ENCODE results near the gene CHI3L2.
A peak's percentile ranks its signal among the peaks of the same experiment; 100 is the strongest.

Gene CHI3L2, protein sequence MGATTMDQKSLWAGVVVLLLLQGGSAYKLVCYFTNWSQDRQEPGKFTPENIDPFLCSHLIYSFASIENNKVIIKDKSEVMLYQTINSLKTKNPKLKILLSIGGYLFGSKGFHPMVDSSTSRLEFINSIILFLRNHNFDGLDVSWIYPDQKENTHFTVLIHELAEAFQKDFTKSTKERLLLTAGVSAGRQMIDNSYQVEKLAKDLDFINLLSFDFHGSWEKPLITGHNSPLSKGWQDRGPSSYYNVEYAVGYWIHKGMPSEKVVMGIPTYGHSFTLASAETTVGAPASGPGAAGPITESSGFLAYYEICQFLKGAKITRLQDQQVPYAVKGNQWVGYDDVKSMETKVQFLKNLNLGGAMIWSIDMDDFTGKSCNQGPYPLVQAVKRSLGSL

DNA sequence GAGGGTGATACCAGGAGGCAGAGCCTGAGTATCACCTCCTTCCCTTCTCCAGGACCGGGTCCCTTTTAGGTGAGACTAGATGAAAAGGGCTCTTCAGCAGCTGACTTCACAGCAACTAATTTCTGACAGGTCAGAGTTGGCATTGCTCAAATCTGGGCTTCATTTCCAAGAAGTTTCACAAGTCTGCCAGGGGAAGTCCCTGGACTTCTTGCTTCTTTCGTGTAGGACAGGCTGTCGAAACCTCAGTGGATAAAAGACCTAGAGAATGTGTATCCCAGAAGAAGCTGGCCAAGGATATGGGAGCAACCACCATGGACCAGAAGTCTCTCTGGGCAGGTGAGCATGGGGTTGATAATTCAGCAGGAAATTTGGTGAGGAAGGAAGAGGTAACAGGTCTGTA is at the start of gene CHI3L2:
TSS of gene CHI3L2 (plus strand) at position 280 of the 400 bp plus-strand sequence. CDS start at position 297, 17 bp downstream.
- DNase-seq (ENCODE audit: insufficient read length, low spot score) (no peak), FAIRE-seq (no peak)
- no peak for TF ChIP-seq POLR2A (IDR thresholded peaks at IDR 0.05; ENCODE audit: low read depth, low read length)

DNA sequence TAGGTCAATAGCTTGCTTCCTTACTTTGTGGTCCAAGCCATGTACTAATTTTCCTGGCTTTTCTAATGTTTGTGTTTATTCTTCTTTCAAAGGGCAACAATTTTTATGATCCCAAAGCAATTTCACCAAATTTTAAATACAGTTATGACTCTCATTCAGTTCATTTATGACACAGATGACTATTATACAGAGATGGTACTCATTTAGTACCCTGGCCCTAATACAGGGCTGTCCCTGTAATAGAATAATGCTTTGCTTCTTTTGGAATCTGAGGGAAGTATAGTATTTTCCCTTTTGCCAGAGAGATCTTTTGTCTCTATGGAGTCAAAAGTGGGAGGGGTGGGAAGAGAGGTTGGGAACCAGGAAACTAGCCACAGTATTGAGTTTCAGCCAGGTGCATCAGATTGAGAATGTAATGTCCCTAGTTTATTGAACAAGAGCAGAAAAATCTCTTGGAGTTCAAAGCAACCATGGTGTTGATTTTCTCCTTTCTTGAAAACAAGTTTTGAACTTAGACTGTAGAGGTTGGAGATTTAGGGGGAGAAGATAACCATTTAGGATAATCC is 47.5 kb upstream of the CHI3L2 start:
- no peak for FAIRE-seq

DNA sequence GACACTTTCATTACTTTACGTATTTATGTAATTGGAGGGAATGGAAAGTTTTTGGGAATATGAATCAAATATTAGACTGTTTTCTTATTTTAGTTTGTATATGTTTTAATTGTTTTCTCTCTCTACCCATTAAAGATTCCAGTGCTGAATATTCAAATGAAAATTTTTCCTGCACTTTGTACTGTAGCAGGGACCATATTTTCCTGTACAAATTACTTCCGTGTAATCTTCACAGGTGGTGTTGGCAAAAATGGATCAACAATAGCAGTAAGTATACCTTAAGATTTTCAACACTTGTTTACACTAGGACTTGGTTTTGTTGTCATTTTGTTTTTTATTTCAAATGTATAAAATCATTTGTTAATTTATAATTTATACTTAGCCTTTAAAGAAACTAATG is 45.5 kb upstream of the CHI3L2 start:
- DNase-seq (ENCODE audit: insufficient read length, low spot score), result no peak
- FAIRE-seq, result no peak
- TF ChIP-seq POLR2A (IDR thresholded peaks at IDR 0.05; ENCODE audit: low read depth, low read length), result no peak

More for the DNA sequence above, 47.5 kb upstream of the CHI3L2 start:
- no peak for TF ChIP-seq POLR2A (IDR thresholded peaks at IDR 0.05; ENCODE audit: low read depth, low read length)
- DNase-seq (ENCODE audit: insufficient read length, low spot score), result no peak

DNA sequence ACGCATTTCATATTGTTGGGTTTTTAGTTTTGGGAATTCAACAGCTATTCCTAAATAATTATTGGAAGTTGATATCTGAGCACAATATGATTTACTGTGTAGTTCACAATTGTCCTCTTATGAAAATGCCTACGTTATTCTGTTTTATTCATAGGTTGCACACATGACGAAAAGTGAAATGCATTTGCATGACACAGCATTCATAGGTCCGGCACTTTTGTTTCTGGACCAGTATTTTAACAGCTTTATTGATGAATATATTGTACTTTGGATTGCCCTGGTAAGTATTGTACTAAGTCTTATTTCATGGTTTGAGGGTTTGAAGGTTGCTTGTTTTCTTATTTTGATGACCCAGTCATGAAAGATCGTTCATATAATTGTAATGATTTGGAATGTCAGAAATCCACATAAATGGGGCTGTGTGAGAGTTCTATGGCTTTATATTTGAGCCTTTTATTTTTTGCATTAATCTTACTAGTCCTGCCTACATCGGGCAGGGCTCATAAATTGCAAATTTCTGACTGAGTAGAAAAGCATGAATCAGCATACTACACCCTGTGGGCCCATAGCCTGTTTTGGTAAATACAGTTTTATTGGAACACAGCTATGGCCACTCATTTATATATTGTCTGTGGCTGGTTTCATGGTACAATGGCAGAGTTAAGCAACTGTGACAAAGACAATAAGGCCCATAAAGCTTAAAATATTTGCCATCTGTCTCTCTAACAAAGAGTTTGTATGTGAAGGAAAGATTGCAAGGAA is 44.0 kb upstream of the CHI3L2 start:
- no peak for TF ChIP-seq POLR2A (IDR thresholded peaks at IDR 0.05; ENCODE audit: low read depth, low read length)
- FAIRE-seq (no peak), DNase-seq (ENCODE audit: insufficient read length, low spot score) (no peak)

DNA sequence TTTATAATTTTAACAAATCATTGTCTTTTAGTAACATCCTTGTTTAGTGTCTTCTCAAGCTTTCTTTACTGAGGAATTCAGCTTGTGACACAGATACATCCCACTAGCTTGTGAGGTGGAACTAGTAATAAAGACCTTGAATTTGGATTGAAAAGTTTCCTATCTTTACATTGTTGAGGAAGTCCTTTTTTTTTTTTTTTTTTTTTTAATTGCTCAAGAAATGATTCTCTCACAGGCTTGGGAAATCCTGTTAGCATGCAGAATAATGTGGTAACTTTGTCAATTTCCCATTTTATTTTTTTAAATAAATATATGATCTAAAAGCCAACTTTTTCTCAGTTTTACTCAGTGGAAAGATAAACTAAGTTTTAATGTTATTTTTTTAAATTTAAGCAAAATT is 42.9 kb upstream of the CHI3L2 start:
- FAIRE-seq (no peak), DNase-seq (ENCODE audit: insufficient read length, low spot score) (no peak)
- TF ChIP-seq POLR2A (IDR thresholded peaks at IDR 0.05; ENCODE audit: low read depth, low read length), result no peak

DNA sequence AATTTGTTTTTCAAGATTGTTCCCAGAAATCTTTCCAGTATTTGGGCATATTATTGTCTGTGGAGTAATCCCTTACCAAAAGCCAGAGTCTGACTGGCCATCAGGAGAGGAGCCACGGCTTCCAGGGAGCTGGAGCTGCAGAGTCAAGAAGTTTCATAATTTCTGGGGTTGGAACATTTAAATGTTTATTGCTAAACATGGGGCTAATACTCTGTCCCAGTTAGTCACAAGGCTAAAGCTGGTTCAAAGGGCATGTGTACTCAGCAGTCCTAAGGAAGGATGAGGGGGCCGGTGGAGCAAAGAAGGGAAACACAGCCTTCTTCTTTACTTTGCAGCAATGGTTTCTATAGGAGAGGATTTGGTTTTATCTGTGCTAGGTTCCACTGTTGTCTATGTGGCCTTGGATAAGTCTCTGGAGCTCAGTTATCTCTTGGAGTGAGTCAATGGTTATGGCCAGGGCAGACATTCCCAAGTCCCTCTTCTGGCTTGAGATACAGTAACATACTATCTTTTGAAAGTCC is 36.5 kb upstream of the CHI3L2 start:
- TF ChIP-seq POLR2A (IDR thresholded peaks at IDR 0.05; ENCODE audit: low read depth, low read length), result no peak
- DNase-seq (ENCODE audit: insufficient read length, low spot score), result no peak
- FAIRE-seq, result no peak

DNA sequence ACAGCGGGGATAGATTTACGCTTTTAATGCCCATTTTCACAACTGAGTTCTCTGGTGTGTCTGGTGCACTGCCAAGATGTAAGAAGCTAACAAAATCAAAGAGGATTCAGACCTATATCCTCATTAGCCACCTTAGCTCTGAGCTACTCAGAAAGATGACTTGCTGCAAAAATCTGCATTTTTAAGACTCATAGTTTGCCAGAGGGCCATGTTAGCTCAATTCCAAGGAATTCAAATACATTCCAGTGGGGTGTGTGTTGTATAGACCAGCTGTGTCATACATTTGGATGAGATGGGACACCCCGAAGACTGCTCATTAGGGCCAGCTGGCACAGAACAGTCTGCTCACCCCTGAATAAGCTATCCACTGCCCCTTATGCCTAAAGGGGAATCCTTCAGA is 36.0 kb upstream of the CHI3L2 start:
- DNase-seq (ENCODE audit: insufficient read length, low spot score), result peak; percentile 50
- no peak for FAIRE-seq
- no peak for TF ChIP-seq POLR2A (IDR thresholded peaks at IDR 0.05; ENCODE audit: low read depth, low read length)

DNA sequence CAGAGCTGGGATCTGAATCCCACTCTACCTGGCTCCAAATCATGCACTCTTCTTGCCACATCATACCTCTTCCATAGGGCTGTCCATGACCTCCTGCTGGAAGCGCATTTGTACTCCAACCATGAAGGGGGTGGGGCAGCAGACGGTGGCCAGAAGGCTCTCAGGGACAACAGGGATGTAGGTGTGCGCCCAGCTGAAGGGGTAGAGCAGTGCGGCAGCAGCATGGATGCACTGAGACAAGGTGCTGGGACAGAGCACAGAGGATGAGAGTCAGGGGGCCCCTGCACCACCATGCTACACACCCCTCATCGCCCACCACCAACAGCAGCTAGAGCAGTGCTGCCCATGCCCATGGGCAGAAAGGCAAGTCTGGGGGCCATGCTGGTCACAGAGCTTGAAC is 35.4 kb upstream of the CHI3L2 start:
- FAIRE-seq (no peak), DNase-seq (ENCODE audit: insufficient read length, low spot score) (no peak)
- TF ChIP-seq POLR2A (IDR thresholded peaks at IDR 0.05; ENCODE audit: low read depth, low read length), result no peak

DNA sequence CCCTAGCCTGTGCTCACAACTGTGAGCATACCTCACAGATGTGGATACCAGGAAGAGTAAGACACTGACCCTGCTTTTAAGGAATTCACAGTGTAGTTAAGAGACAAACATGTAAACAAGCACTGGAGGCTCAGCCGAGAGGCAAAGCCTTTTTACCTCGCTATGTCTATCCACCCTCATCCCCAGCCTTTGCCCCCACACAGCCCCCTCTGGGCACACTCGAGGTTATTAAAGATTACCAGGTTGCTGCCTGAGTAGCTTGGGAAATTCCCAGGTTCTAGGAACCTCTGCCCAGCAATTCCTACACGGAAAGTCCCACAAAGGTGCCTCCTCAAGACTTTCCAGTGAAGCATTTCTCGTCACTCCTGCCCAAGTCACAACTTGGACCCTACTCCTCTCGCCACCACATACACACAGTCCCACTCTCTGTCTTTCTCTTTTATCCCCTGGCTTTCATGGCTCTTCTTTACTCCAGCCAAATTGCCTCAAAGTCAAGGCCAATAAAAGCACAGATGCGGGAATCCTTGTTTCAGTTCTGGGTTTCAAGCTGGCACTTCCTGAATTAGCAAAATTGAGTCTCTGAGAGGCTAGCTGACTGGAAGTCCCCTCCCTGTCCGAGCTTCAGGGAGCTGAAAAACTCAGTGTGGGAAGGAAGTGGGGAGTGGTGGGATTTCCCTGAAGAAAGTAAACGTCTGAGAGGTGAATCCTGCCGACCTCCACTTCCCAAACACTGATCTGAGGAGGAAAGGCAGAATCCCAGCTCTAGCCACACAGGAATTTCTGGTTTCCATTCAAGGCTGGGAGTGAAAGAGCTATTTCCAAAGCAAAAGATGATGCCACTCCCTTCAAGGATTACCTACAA is 34.6 kb upstream of the CHI3L2 start:
- TF ChIP-seq POLR2A (IDR thresholded peaks at IDR 0.05; ENCODE audit: low read depth, low read length), result no peak
- no peak for FAIRE-seq
- no peak for DNase-seq (ENCODE audit: insufficient read length, low spot score)

DNA sequence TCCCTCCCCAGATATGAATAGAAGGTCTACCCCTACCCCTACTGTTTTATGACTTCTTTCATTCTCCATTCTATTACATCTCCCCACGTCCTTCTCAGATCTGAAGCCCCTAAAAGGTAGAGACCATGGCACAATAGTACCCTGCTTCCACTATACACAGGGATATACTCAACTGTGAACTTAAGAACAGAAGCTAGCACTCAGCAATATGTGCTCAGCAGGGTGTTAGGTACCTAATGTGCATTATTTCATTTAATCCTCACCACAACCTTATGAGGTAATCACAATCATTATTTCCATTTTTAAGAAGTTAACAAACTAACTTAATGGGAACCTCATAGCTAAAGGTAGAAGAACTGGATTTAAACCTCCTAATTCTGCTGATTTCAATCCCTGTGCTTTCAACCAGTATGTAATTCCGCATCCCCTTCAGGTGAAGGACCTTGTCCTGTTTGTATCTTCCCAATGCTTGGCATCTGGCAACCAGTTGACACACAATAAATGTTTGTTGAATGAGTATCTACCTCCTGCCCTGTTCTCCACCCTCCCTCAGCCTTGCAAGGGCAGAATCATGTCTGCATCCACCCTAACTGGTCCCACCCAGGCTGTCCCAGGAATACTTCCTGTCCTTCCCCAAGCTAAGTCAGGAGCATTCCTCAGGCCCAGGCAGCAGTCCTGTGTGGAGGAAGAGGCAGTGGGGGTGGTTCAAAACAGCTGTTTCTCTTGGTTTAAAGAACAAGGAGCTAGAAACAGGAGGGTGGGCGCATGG is 33.6 kb upstream of the CHI3L2 start:
- DNase-seq (ENCODE audit: insufficient read length, low spot score) (no peak), FAIRE-seq (no peak)
- no peak for TF ChIP-seq POLR2A (IDR thresholded peaks at IDR 0.05; ENCODE audit: low read depth, low read length)

DNA sequence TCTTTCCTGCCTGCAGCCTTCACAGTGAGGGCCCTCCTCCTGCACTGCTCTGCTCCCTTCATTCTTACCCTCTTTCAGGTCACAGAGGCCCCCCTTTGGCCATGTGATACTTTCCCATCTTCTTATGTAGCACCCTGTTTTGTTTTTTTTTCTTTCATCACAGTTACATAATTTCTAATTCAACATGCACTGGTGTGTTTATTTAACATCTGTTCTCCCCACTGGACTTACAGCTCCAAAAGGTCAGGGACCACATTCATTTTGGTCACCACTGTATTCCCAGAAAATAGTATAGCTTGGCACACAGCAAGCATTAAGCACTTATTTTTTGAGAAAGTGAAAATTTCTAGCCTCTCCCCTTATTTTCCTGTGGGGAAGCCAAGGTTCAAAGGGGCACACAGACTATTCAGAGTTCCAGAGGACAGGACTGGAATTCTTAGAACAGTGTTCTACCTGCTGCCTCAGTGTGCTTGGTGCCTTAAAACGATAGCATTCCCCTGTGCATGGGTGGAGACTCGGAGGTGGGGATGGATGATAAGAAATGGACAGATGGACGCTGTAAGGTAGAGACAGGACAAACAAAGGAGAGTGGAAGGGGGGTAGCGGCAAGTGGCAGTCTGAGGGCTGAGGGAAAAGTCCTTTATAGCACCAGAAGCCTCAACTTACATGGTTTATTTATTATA is 32.4 kb upstream of the CHI3L2 start:
- no peak for TF ChIP-seq POLR2A (IDR thresholded peaks at IDR 0.05; ENCODE audit: low read depth, low read length)
- DNase-seq (ENCODE audit: insufficient read length, low spot score), result no peak
- no peak for FAIRE-seq

DNA sequence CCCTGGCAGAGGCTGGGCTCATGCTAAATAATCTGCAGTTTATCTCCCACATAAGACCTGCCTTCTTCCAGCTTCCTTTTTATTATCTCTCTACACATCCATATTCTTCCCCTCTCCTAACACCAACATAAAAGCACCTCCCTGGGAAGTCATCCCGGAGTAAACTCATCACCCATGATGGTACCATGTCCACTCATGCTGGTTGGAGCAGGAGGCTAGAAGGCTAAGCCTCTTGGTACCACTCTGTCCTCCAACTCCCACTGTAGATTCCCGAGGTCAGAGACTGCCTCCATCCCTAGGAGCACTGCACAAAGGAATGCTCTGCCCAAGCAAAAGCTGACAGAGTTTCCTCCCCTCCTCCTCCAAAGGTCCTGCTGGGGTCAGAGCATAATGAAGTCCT is 31.3 kb upstream of the CHI3L2 start:
- DNase-seq (ENCODE audit: insufficient read length, low spot score), result no peak
- no peak for TF ChIP-seq POLR2A (IDR thresholded peaks at IDR 0.05; ENCODE audit: low read depth, low read length)
- no peak for FAIRE-seq

Measured in H54 (cell line).